Activated T-helper 17 cell treated with anti-CD3 and anti-CD28 coated beads, Interleukin-2, amount 50 U/mL, for 72 hours (primary cell): ENCODE results near the gene DEAF1. TPM values are rescaled to one million over a fixed set of nuclear protein-coding genes. Genes with fewer than 3 reads are reported as not detected.
A peak's percentile ranks its signal among the peaks of the same experiment; 100 is the strongest.

Experiments
- ATAC-seq: fragments of 150-1000 bp; cut with Tn5 transposase; replicated peaks from 2 replicates; pipeline ENCODE4 v1.10.0; 2021; ENCODE audit warnings: mild to moderate bottlenecking, moderate library complexity
- H3K27ac Mint-ChIP-seq: one replicate; pipeline ENCODE4 v1.8.0; 2022; ENCODE audit warnings: mixed read lengths
- H3K27me3 Mint-ChIP-seq: one replicate; pipeline ENCODE4 v1.8.0; 2022; ENCODE audit warnings: mixed read lengths
- H3K36me3 Mint-ChIP-seq: one replicate; pipeline ENCODE4 v1.8.0; 2022; ENCODE audit warnings: low read depth, mild to moderate bottlenecking, mixed read lengths
- H3K4me1 Mint-ChIP-seq: one replicate; pipeline ENCODE4 v1.8.0; 2022; ENCODE audit warnings: mixed read lengths
- H3K4me3 Mint-ChIP-seq: one replicate; pipeline ENCODE4 v1.8.0; 2022; ENCODE audit warnings: mild to moderate bottlenecking, mixed read lengths
- H3K9me3 Mint-ChIP-seq: one replicate; pipeline ENCODE4 v1.8.0; 2022; ENCODE audit warnings: mixed read lengths
- total RNA-seq, 2 donors: library from RNA; stranded (reverse); gene quantifications; one replicate each; pipeline ENCODE4 v1.2.3, GENCODE V29; 2022

The DEAF1 gene
- total RNA-seq, 2 donors from 2014 or later, result 43.2 to 56.0 TPM

DNA sequence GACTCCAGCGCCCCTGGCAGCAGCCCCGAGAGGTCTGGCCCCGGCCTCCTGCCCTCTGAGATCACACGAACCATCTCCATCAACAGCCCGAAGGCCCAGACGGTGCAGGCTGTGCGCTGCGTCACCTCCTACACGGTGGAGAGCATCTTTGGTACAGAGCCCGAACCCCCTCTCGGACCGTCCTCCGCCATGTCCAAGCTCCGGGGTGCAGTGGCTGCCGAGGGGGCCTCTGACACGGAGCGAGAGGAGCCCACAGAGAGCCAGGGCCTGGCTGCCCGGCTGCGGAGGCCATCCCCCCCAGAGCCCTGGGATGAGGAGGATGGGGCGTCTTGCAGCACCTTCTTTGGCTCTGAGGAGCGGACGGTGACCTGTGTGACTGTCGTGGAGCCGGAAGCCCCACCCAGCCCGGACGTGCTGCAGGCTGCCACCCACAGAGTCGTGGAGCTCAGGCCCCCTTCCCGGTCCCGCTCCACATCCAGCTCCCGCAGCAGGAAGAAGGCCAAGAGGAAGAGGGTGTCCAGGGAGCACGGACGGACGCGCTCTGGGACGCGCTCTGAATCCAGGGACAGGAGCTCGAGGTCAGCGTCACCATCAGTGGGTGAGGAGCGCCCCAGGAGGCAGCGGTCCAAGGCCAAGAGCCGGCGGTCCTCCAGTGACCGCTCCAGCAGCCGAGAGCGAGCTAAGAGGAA is 86.9 kb downstream of the DEAF1 start:
- H3K27ac Mint-ChIP-seq, result no peak overlapping the region

DNA sequence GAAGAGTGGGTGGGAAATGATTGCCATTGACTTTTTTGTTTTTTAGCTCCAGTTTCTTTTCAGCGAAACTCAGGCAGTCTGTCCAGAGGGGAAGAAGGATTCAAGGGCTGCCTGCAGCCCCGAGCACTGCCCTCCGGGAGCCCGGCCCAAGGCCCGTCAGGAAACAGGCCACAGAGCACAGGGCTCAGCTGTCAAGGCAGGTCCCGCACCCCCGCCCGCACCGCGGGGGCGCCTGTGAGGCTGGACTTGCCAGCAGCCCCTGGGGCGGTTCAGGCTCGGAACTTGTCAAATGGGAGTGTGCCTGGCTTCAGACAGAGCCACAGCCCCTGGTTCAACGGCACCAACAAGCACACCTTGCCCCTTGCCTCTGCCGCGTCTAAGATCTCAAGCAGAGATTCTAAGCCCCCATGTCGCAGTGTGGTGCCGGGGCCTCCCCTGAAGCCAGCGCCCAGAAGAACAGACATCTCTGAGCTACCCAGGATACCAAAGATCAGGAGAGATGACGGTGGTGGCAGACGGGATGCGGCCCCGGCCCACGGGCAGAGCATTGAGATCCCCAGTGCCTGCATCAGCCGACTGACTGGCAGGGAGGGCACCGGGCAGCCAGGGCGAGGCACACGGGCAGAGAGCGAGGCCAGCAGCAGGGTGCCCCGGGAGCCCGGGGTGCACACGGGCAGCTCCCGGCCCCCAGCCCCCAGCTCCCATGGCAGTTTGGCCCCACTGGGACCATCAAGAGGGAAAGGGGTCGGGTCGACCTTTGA is 87.8 kb downstream of the DEAF1 start:
- H3K36me3 Mint-ChIP-seq, result peaks cover 79% of the 10 kb centered on the region
- H3K27me3 Mint-ChIP-seq, result no peaks in the 10 kb centered on the region
- ATAC-seq, result no peak
- H3K27ac Mint-ChIP-seq, result no peak overlapping the region
- H3K4me3 Mint-ChIP-seq, result no peak overlapping the region
- no peaks in the 10 kb centered on the region for H3K4me1 Mint-ChIP-seq
- H3K9me3 Mint-ChIP-seq, result no peaks in the 10 kb centered on the region

More for the DNA sequence above, 86.9 kb downstream of the DEAF1 start:
- Mint-ChIP-seq H3K36me3 (peaks cover 73% of the 10 kb centered on the region), H3K27me3 (no peaks in the 10 kb centered on the region), H3K9me3 (no peaks in the 10 kb centered on the region), H3K4me1 (no peaks in the 10 kb centered on the region), H3K4me3 (no peak overlapping the region)
- ATAC-seq, result no peak

DNA sequence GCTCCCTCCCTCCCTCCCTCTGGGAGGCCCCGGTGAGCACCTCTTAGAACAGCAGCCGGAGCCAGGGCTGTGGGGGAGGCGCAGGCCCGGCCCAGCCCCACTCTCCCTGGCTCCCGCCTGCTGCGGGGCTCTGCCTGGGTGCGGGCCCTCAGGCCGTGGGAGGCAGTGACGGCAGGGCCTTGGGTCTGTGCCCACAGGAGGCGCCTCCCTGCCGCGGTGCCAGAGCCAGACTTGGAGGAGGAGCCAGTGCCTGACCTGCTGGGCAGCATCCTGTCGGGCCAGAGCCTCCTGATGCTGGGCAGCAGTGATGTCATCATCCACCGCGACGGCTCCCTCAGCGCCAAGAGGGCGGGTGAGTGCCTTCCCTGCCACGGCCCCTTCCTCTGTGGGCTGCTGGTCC is 88.8 kb downstream of the DEAF1 start:
- H3K4me1 Mint-ChIP-seq, result no peaks in the 10 kb centered on the region
- H3K27ac Mint-ChIP-seq, result no peak overlapping the region
- no peak overlapping the region for H3K4me3 Mint-ChIP-seq
- H3K36me3 Mint-ChIP-seq, result peaks cover 79% of the 10 kb centered on the region
- no peak for ATAC-seq
- H3K9me3 Mint-ChIP-seq, result no peaks in the 10 kb centered on the region
- no peaks in the 10 kb centered on the region for H3K27me3 Mint-ChIP-seq

DNA sequence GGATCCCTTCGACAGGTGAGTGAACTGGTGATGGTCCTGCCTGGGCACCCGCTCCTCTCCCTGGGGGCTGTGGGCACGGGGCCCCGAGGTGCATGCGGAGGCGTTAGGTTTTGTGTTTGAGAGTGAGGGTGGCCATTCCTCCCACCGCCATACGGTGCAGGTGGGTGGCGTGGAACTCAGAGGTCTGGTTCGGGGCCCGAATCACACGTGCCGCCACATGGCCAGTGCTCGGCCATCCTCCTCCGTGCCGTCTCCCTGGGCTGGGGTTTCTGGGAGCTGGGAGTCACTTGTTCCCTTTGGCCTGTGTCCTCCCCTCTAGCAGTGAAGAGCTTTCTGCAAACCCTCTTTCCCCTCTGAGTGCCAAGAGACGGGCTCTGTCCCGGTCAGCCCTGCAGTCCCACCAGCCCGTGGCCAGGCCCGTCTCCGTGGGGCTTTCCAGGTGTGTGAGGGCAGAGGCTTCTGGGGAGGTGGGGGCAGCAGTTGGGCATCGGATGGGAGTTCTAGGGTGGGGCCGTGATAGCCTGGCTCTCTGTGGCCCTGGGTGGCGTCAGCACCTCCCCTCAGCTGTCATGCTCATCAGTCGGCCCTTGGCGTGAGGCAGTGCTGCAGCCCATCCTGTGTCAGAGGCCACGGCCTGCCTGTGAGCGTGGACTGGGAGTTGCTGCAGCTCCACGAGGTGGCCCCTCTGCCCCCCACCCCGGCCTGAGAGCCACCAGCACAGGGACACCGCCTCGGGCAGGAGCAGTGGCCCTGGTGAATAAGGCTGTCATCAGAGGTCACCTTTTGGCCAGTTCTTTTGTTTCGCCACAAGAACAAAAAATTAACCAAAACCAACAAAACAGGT is 89.5 kb downstream of the DEAF1 start:
- Mint-ChIP-seq H3K4me3 (no peak overlapping the region), H3K9me3 (no peaks in the 10 kb centered on the region), H3K36me3 (peaks cover 83% of the 10 kb centered on the region), H3K27ac (no peak overlapping the region), H3K4me1 (no peaks in the 10 kb centered on the region), H3K27me3 (no peaks in the 10 kb centered on the region)
- no peak for ATAC-seq

DNA sequence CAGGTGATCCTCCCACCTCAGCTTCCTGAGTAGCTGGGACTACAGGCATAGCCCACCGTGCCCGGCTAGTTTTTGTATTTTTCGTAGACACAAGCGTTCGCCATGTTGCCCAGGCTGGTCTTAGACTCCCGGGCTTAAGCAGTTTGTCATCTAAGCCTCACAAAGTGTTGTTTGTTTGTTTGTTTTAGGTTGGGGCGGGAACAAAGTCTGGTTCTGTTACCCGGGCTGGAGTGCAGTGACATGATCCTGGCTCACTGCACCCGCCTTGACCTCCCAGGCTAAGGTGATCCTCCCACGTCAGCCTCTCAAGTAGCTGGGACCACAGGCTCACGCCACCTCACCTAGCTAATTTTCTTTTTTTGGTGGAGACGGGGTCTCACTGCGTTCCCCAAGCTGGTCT is 91.9 kb downstream of the DEAF1 start:
- Mint-ChIP-seq H3K4me1 (no peaks in the 10 kb centered on the region), H3K36me3 (peaks cover 93% of the 10 kb centered on the region), H3K4me3 (no peak overlapping the region), H3K27me3 (no peaks in the 10 kb centered on the region), H3K9me3 (no peaks in the 10 kb centered on the region), H3K27ac (no peak overlapping the region)
- no peak for ATAC-seq

DNA sequence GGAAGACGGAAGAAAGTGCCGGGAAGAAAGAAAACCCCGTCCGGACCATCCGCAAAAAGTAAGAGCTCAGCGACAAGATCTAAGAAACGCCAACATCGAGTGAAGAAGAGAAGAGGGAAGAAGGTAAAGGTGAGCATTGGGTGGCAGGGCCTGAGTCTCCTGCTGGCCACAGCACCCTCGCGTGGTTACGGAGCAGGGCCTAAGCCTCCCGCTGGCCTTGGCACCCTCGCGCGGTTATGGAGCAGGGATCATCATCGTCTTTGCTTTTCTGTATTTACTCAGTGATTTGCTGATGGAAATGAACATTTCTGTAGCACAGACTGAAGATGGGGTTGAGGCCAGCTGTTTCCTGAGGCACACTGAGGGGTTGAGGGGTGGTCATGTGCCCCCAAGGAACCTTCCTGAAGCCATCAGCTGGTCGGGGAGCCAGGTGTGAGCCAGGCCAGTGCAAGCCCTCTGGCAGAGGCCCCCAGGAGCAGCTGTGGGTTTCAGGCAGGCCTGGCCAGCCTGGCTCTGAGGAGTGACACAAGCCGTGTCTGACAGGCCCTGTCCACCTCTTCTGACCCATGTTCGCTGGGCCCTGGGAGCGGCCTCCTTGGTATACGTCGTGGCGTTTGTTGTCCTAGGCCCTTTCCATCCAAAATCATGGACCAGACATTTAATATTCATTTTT is 93.3 kb downstream of the DEAF1 start:
- Mint-ChIP-seq H3K4me3 (no peak overlapping the region), H3K36me3 (peaks cover 89% of the 10 kb centered on the region), H3K4me1 (peaks cover 5% of the 10 kb centered on the region), H3K27ac (no peak overlapping the region), H3K27me3 (no peaks in the 10 kb centered on the region), H3K9me3 (no peaks in the 10 kb centered on the region)
- ATAC-seq, result no peak

DNA sequence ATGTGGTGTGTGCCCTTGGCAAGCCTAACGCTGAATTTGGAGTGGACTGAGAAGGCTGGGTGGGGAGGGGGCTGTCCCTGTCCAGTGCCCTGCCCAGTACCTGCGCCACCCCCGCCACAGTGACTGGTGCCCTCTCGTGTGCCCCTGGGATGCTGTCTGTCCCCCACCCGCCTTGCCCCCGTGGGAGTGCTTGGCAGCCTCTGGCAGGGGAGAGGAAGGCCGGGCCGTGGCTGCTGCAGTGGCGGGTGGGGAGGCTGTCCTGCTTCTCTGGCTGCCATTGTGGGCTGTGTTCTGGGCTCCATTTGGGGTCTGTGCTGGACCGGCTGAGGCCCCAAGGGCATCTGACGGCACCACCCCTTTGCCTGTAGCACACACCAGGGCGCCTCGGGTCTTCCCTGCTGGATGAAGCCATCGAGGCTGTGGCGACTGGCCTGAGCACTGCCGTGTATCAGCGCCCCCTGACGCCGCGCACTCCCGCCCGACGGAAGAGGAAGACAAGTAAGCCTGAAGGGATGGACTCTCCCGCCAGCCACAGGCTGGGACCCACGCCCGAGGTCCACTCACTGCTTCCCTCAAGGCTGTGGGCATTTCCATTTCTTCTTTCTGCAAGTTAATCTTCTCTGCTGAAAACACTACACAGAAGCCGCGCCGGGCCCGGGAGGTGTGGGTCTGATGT is 96.9 kb downstream of the DEAF1 start:
- H3K9me3 Mint-ChIP-seq, result no peaks in the 10 kb centered on the region
- no peaks in the 10 kb centered on the region for H3K27me3 Mint-ChIP-seq
- H3K4me3 Mint-ChIP-seq, result no peak overlapping the region
- H3K27ac Mint-ChIP-seq, result no peak overlapping the region
- H3K36me3 Mint-ChIP-seq, result peaks cover 93% of the 10 kb centered on the region
- ATAC-seq, result no peak
- H3K4me1 Mint-ChIP-seq, result peaks cover 5% of the 10 kb centered on the region

DNA sequence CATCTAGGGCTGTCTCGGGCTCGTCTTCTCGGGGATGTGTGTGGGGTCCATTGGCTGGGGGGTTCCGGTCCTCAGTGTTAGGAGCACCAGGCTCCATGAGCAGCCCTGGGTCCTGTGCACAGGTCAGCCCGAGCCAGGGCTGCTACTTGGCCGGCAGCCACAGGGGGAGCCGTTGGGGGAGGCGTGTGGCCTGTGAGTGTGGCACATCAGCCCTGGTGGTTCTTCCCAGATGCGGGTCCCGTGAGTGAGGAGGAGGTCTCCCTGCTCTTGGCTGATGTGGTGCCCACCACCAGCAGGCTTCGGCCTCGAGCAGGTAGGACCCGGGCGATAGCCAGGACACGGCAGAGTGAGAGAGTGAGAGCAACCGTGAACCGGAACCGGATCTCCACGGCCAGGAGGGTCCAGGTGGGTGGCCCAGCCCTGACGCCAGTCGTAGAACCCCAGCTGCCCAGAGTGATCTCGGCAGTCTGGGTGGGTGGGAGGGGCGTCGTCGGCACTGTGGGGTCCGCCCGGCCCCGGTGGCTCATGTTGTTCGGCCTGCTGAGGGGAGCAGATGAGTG is 97.8 kb downstream of the DEAF1 start:
- H3K36me3 Mint-ChIP-seq, result peaks cover 93% of the 10 kb centered on the region
- no peak for ATAC-seq
- H3K4me1 Mint-ChIP-seq, result peaks cover 5% of the 10 kb centered on the region

DNA sequence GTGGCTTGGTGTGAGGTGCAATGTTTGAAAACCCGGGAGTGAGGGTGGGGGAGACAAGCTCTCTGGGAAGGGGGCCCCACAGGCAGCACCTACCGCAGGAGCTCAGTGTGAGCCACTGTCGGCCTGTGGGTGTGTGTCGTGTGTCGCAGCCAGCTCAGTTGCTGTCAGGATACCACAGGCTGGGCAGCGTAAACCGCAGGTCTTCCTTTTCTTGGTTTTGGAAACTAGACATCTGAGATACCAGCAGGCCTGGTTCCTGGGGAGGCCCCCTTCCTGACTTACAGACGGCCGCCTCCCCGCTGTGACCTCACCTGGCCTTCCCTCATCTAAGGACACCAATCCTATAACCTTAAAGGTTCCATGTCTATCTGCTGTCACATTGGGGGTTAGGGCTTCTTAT is 98.6 kb downstream of the DEAF1 start:
- H3K27ac Mint-ChIP-seq, result peak overlapping the region; percentile 37
- no peaks in the 10 kb centered on the region for H3K9me3 Mint-ChIP-seq
- no peaks in the 10 kb centered on the region for H3K27me3 Mint-ChIP-seq
- peak; percentile 80 for ATAC-seq
- peaks cover 93% of the 10 kb centered on the region for H3K36me3 Mint-ChIP-seq
- H3K4me1 Mint-ChIP-seq, result peaks cover 5% of the 10 kb centered on the region
- H3K4me3 Mint-ChIP-seq, result peak overlapping the region; percentile 5

More for the DNA sequence above, 97.8 kb downstream of the DEAF1 start:
- H3K4me3 Mint-ChIP-seq, result no peak overlapping the region
- peak overlapping the region; percentile 30 for H3K27ac Mint-ChIP-seq
- no peaks in the 10 kb centered on the region for H3K9me3 Mint-ChIP-seq
- no peaks in the 10 kb centered on the region for H3K27me3 Mint-ChIP-seq

DNA sequence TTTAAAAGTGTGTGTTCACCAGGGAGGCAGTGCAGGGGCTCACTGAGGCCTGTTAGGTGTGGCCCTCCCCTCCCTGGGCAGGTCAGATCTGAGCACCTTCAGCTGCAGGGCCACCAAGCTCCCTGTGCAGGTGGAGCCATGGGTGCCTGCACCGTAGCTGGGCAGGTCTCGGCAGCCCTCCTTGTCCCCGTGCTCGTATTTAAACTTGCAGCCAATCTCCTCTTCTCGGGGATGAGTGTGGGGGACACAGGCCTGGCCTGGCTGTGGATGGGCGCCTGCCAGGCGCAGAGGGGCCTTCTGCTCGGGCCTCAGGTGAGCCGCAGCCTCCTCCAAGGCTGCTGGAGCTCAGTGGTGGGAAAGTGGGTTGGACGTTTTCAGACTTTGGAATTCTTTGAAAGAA is 99.6 kb downstream of the DEAF1 start:
- Mint-ChIP-seq H3K36me3 (peaks cover 93% of the 10 kb centered on the region), H3K4me3 (no peak overlapping the region), H3K27ac (no peak overlapping the region), H3K27me3 (no peaks in the 10 kb centered on the region), H3K4me1 (peaks cover 5% of the 10 kb centered on the region), H3K9me3 (no peaks in the 10 kb centered on the region)
- ATAC-seq, result no peak

Other genes starting within 250 kb of the DEAF1 start
- 10 to 100 TPM; 24.1 to 28.0 TPM for gene PTDSS2, start 244.9 kb downstream of the DEAF1 start, total RNA-seq
- gene RNH1, start 188.0 kb downstream of the DEAF1 start, total RNA-seq, result 100 to 1,000 TPM in 1 of 2 donors, 10 to 100 TPM in 1; 88.4 to 126 TPM
- 10 to 100 TPM; 29.5 to 73.2 TPM for gene HRAS, start 159.6 kb downstream of the DEAF1 start, total RNA-seq
- gene LRRC56, start 157.7 kb downstream of the DEAF1 start, total RNA-seq, result 1 to 10 TPM; 1.1 to 4.4 TPM
- gene LMNTD2, start 134.5 kb downstream of the DEAF1 start, total RNA-seq, result 1 to 10 TPM; 2.7 to 6.6 TPM
- gene RASSF7, start 134.3 kb downstream of the DEAF1 start, total RNA-seq, result 10 to 100 TPM; 22.7 to 37.7 TPM
- 10 to 100 TPM; 37.8 to 55.6 TPM for gene PHRF1, start 118.8 kb downstream of the DEAF1 start, total RNA-seq
- gene IRF7, start 79.3 kb downstream of the DEAF1 start, total RNA-seq, result 10 to 100 TPM; 14.7 to 25.8 TPM
- not detected for gene CDHR5, start 70.3 kb downstream of the DEAF1 start, total RNA-seq
- not detected for gene SCT, start 68.0 kb downstream of the DEAF1 start, total RNA-seq
- 1 to 10 TPM in 1 of 2 donors, under 1 TPM in 1; 0.48 to 3.8 TPM for gene DRD4, start 58.0 kb downstream of the DEAF1 start, total RNA-seq
- gene TMEM80, start 594 bp upstream of the DEAF1 start, total RNA-seq, result 10 to 100 TPM; 11.7 to 14.6 TPM
- gene EPS8L2, start 11.0 kb upstream of the DEAF1 start, total RNA-seq, result 10 to 100 TPM; 23.6 to 34.6 TPM
- 100 to 1,000 TPM; 131 to 255 TPM for gene TALDO1, start 52.2 kb upstream of the DEAF1 start, total RNA-seq
- gene GATD1, start 82.3 kb upstream of the DEAF1 start, total RNA-seq, result 10 to 100 TPM; 42.3 to 60.9 TPM
- gene CEND1, start 94.9 kb upstream of the DEAF1 start, total RNA-seq, result 1 to 10 TPM; 1.2 to 3.9 TPM
- 10 to 100 TPM; 27.9 to 62.2 TPM for gene SLC25A22, start 103.1 kb upstream of the DEAF1 start, total RNA-seq
- 10 to 100 TPM; 35.8 to 43.8 TPM for gene PIDD1, start 110.0 kb upstream of the DEAF1 start, total RNA-seq
- gene RPLP2, start 114.7 kb upstream of the DEAF1 start, total RNA-seq, result 1,000 to 10,000 TPM; 2,744 to 3,086 TPM
- gene PNPLA2, start 123.7 kb upstream of the DEAF1 start, total RNA-seq, result 10 to 100 TPM; 36.8 to 39.3 TPM
- gene CRACR2B, start 132.7 kb upstream of the DEAF1 start, total RNA-seq, result 1 to 10 TPM; 1.4 to 1.9 TPM
- 10 to 100 TPM; 61.5 to 74.6 TPM for gene CD151, start 137.7 kb upstream of the DEAF1 start, total RNA-seq
- 100 to 1,000 TPM in 1 of 2 donors, 10 to 100 TPM in 1; 41.2 to 106 TPM for gene POLR2L, start 147.3 kb upstream of the DEAF1 start, total RNA-seq
- gene TSPAN4, start 147.6 kb upstream of the DEAF1 start, total RNA-seq, result 10 to 100 TPM in 1 of 2 donors, 1 to 10 TPM in 1; 6.0 to 11.2 TPM
- gene CHID1, start 215.6 kb upstream of the DEAF1 start, total RNA-seq, result 10 to 100 TPM; 71.9 to 72.6 TPM
- 10 to 100 TPM; 69.1 to 76.2 TPM for gene AP2A2, start 230.6 kb upstream of the DEAF1 start, total RNA-seq